Neural crest cell (in vitro differentiated cells): ENCODE measurements around the gene PEPD. TPM values are rescaled to one million over a fixed set of nuclear protein-coding genes. Genes with fewer than 3 reads are reported as not detected.

Experiments used
- DNase-seq: peaks from one replicate; pipeline ENCODE4 v3.0.0; 2021; ENCODE audit warnings: low read depth, mixed read lengths, low spot score
- H3K27ac Mint-ChIP-seq: one replicate; pipeline ENCODE4 v1.8.0; 2021; ENCODE audit warnings: mild to moderate bottlenecking, mixed read lengths; ENCODE audit not compliant: unreplicated experiment
- H3K27me3 Mint-ChIP-seq: 2 replicates; pipeline ENCODE4 v1.8.0; 2021; ENCODE audit warnings: low read depth, mild to moderate bottlenecking, mixed read lengths
- H3K36me3 Mint-ChIP-seq: 2 replicates; pipeline ENCODE4 v1.8.0; 2021; ENCODE audit warnings: low read depth, mild to moderate bottlenecking, mixed read lengths
- H3K4me1 Mint-ChIP-seq: 2 replicates; pipeline ENCODE4 v1.8.0; 2021; ENCODE audit warnings: mixed read lengths
- H3K4me3 Mint-ChIP-seq: one replicate; pipeline ENCODE4 v1.8.0; 2021; ENCODE audit warnings: mild to moderate bottlenecking, mixed read lengths
- H3K9me3 Mint-ChIP-seq: 2 replicates; pipeline ENCODE4 v1.8.0; 2021; ENCODE audit warnings: mixed read lengths
- total RNA-seq: library from RNA; stranded (reverse); gene quantifications from 2 replicates; pipeline ENCODE4 v1.2.1, GENCODE V29; 2021
- TF ChIP-seq, protein P1 (sequence below): fragments of 200-600 bp; sonication (generic); conservative IDR thresholded peaks from 2 replicates; pipeline ENCODE4 v1.5.0; 2021; ENCODE audit warnings: antibody characterized with exemption, mild to moderate bottlenecking

The PEPD gene
- total RNA-seq, 1 donor from 2014 or later: 39.0 TPM

DNA sequence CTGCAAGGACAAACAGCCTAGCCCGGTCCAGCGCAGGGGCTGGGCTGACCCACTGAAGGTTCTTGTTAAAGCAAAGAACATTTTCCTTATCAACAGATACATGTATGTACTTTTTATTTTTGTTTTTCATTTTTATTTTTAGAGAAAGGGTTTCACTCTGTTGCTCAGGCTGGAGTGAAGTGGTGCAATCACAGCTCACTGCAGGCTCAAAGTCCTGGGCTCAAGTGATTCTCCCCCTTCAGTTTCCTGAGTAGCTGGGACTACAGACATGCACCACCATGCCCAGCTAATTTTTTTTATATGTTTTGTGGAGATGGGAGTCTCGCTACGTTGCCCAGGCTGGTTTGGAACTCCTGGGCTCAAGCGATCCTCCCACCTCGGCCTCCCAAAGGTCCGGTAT, 100.2 kb downstream of the PEPD start:
- Mint-ChIP-seq H3K27ac (no peak overlapping the region), H3K27me3 (no peaks in the 10 kb centered on the region), H3K36me3 (no peaks in the 10 kb centered on the region), H3K4me1 (peaks cover 4% of the 10 kb centered on the region), H3K4me3 (no peak overlapping the region), H3K9me3 (no peaks in the 10 kb centered on the region)
- DNase-seq: no peak
- TF ChIP-seq, protein P1, sequence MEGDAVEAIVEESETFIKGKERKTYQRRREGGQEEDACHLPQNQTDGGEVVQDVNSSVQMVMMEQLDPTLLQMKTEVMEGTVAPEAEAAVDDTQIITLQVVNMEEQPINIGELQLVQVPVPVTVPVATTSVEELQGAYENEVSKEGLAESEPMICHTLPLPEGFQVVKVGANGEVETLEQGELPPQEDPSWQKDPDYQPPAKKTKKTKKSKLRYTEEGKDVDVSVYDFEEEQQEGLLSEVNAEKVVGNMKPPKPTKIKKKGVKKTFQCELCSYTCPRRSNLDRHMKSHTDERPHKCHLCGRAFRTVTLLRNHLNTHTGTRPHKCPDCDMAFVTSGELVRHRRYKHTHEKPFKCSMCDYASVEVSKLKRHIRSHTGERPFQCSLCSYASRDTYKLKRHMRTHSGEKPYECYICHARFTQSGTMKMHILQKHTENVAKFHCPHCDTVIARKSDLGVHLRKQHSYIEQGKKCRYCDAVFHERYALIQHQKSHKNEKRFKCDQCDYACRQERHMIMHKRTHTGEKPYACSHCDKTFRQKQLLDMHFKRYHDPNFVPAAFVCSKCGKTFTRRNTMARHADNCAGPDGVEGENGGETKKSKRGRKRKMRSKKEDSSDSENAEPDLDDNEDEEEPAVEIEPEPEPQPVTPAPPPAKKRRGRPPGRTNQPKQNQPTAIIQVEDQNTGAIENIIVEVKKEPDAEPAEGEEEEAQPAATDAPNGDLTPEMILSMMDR: no peak

DNA sequence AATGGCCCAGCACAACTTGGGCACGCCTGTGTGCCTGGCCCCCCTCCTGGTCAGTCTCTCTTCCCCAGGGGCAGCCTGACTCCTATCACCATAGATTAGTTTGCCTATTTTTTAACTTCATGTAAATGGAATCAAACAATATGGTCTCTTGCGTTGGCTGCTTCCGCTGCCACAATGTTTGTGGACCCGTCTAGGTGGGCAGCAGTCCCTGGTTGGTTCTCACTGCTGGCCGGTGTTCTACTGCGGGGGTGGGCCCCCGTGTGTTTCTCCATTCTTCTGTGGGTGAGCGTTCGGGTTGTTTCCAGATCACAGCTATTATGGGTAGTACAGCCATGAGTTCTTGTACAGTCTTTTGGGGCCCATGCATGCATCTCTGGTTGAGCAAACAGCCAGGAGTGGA, 100.8 kb downstream of the PEPD start:
- Mint-ChIP-seq H3K4me3 (no peak overlapping the region), H3K27me3 (no peaks in the 10 kb centered on the region), H3K4me1 (peaks cover 5% of the 10 kb centered on the region), H3K27ac (no peak overlapping the region), H3K9me3 (no peaks in the 10 kb centered on the region), H3K36me3 (no peaks in the 10 kb centered on the region)
- TF ChIP-seq, protein P1: no peak
- DNase-seq: no peak

DNA sequence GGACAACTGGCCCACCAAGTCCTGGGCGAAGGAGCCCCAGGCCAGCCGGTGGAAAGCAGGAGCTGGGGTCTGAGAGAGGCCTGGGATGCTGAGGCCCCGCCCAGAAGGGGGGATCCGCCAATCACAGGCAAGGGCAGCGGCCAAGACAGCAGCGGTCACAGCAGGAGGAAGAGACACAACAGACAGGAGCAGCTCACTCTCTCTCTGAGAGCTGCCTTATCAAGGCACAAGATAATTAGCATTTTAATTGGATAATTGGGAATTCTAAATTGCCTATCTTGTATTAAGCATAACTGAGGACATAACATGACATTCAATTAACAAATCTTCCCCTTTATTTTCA, 101.8 kb downstream of the PEPD start:
- peaks cover 5% of the 10 kb centered on the region for H3K4me1 Mint-ChIP-seq
- H3K27me3 Mint-ChIP-seq: no peaks in the 10 kb centered on the region
- no peak overlapping the region for H3K27ac Mint-ChIP-seq
- no peaks in the 10 kb centered on the region for H3K36me3 Mint-ChIP-seq
- no peaks in the 10 kb centered on the region for H3K9me3 Mint-ChIP-seq
- no peak overlapping the region for H3K4me3 Mint-ChIP-seq
- TF ChIP-seq, protein P1: no peak
- DNase-seq: peak; percentile 40

DNA sequence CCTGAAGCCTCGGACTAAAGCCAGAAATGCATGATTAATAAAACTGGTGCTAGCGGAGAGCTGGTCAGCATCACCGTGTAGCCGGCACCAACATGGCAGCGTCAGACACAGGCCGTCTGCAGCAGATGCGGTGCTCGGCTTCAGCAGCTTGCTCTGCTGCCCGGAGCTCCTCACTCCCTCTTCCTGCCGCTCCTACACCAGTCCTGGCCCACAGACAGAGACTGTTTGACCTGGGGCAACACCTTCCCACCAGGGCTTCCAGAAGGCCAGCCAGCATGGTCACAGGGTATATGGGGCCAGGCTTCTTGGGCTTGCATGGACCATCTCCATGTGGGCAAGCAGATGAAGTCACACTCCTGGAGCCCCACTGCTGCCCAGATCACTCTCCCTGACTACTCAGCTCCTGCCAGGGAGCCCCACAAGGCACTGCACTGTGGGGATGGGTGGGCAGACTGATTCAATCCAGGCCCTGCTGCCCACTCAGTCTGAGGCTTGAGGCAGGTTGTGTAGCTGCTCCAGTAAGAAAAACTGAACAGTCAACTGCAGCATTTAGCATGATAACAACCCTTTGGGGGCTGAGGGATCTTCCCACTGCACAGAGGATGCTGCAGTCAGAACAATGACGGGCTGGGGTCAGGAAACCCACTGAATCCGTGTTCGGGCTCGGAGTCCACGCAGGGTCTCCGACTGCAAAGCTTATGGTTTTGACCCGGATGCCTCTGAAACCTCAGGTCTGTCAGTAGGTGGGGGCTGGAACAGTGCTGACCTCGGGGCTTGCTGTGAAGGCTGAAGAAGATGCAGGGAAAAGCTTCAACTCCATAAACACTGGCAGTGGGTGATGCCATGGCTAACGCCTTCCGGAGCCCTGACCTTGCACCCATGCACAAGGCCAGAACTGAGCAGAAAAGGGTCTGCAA, 102.5 kb downstream of the PEPD start:
- no peaks in the 10 kb centered on the region for H3K36me3 Mint-ChIP-seq

DNA sequence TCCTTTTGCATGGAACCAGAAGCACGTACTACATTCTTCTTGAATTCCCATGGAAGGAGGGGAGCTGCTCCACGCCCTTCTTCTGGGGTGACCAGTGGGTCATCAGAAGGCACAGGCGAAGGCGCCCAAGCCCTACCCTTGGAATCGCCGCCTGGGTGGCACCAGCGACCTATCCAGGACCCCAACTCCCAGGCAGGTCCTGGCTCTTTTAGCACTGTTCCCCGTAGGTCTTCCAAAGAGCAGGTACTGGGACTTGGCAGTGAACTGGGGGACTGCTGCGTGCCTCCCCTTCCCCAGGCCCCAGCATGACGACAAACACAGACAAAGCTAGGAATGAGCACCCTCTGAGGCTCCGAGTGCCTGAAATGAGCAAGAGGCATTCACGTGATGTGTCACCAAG, 103.1 kb downstream of the PEPD start:
- H3K36me3 Mint-ChIP-seq: no peaks in the 10 kb centered on the region
- no peaks in the 10 kb centered on the region for H3K27me3 Mint-ChIP-seq
- H3K27ac Mint-ChIP-seq: no peak overlapping the region
- TF ChIP-seq, protein P1: no peak
- DNase-seq: no peak
- H3K9me3 Mint-ChIP-seq: no peaks in the 10 kb centered on the region
- H3K4me1 Mint-ChIP-seq: peaks cover 5% of the 10 kb centered on the region
- no peak overlapping the region for H3K4me3 Mint-ChIP-seq

More for the DNA sequence above, 102.5 kb downstream of the PEPD start:
- no peak overlapping the region for H3K27ac Mint-ChIP-seq
- no peak for DNase-seq
- TF ChIP-seq, protein P1: no peak
- peaks cover 5% of the 10 kb centered on the region for H3K4me1 Mint-ChIP-seq
- no peak overlapping the region for H3K4me3 Mint-ChIP-seq
- no peaks in the 10 kb centered on the region for H3K9me3 Mint-ChIP-seq
- no peaks in the 10 kb centered on the region for H3K27me3 Mint-ChIP-seq
